DLD1 (cell line): Measurements from ENCODE around the gene CD200R1L.

Experiments
- in situ Hi-C: cut with HindIII; loops from 2 replicates; pipeline ENCODE4 v1.10.0; 2017; ENCODE audit warnings: low sequenced_read_pairs

Gene CD200R1L

GRCh38 chr3:112769286-112769978 lies 77.2 kb downstream of the CD200R1L start:
- in situ Hi-C loops = no loop called here

GRCh38 chr3:112767777-112768176 lies 78.9 kb downstream of the CD200R1L start:
- in situ Hi-C loops = no loop called here

GRCh38 chr3:112767177-112767576 lies 79.5 kb downstream of the CD200R1L start:
- in situ Hi-C loops = no loop called here
